GM12892 (cell line): ENCODE results near the gene ARMS2.

ENCODE experiments used
- POLR2A ChIP-seq: IDR thresholded peaks from 2 replicates; pipeline ENCODE4 v1.6.1; 2011; ENCODE audit warnings: low read depth, low read length, control low read depth
- POLR2AphosphoS5 ChIP-seq: IDR thresholded peaks from 2 replicates; pipeline ENCODE4 v1.6.1; 2011; ENCODE audit warnings: low read depth, low read length, control low read depth
- TAF1 ChIP-seq: IDR thresholded peaks from 2 replicates; pipeline ENCODE4 v1.6.1; 2011; ENCODE audit warnings: low read depth, mild to moderate bottlenecking, control low read depth, low read length, borderline replicate concordance

- TF ChIP-seq TAF1, result no peak
- TF ChIP-seq POLR2A, result no peak
- TF ChIP-seq POLR2AphosphoS5, result no peak
Measured at GRCh38 chr10:122494833-122495232, 40.4 kb downstream of the ARMS2 start.
